Measurements from ENCODE around the gene PKNOX2.

DNA sequence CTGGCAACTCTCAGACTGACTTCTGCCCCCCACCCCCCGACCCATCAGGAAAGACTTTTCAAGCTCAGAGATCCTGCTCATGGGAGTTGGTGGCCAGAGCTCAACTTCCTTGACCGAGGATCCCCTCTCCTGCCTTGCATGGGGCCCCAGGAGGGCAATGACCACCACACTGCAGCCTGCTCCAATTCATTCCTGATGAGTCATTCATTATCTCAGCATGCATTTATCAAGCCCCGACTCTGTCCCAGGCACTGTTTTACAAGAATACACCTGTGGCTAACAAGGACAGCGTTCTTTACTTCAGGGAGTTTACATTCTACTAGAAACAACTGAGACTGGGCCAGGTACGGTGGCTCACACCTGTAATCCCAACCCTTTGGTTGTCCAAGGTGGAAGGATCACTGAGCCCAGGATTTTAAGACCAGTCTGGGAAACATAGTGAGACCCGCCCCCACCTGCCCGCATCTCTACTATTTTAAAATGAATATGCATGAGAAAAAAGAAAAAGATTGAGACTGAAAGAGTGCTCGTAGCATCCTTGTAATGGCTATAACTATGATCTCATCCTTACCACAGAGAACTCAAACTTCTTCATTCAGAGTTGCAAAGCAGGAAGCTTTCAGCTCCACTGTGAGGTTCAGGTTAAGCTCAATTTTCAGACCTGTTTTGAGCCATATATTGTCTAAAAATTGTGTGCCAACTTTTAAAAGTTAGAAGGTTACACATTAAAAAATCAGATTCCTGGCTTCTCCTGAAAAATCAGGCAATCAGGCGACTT is 271.1 kb downstream of the PKNOX2 start:
- TF ChIP-seq CTCF (conservative IDR thresholded peaks at IDR 0.05; ENCODE audit: low read length): no peak
- no peak for TF ChIP-seq EZH2phosphoT487 (IDR thresholded peaks at IDR 0.05; ENCODE audit: borderline replicate concordance, low read depth, low read length)

Data from OCI-LY7 (cell line).